GM12873 (cell line): ENCODE measurements around the gene CADM2.

Experiments
- CTCF ChIP-seq: IDR thresholded peaks from 2 replicates; pipeline ENCODE4 v1.5.1; 2012; ENCODE audit warnings: low read depth, mild to moderate bottlenecking, moderate library complexity, low read length, control low read depth; ENCODE audit not compliant: insufficient read depth; ENCODE audit errors: missing control alignments

Gene CADM2

GRCh38 chr3:85193565-85193964, 234.8 kb downstream of the CADM2 start:
- TF ChIP-seq CTCF = no peak

- TF ChIP-seq CTCF = no peak
Observed at GRCh38 chr3:85208650-85209049, 249.9 kb downstream of the CADM2 start.

GRCh38 chr3:85210540-85210939, 251.8 kb downstream of the CADM2 start:
- TF ChIP-seq CTCF = no peak

GRCh38 chr3:85228966-85229365, 270.2 kb downstream of the CADM2 start:
- no peak for TF ChIP-seq CTCF

- TF ChIP-seq CTCF = no peak
Observed at GRCh38 chr3:85244091-85244490, 285.3 kb downstream of the CADM2 start.

GRCh38 chr3:85244519-85244918, 285.7 kb downstream of the CADM2 start:
- TF ChIP-seq CTCF = no peak

- TF ChIP-seq CTCF = no peak
Observed at GRCh38 chr3:85251766-85252165, 293.0 kb downstream of the CADM2 start.
